NB4 (cell line): Measurements from ENCODE around the gene IL20RA.

Source experiments
- CTCF ChIP-seq: IDR thresholded peaks from one replicate; pipeline ENCODE4 v1.5.1; 2012; ENCODE audit warnings: low read depth, low read length
- POLR2A ChIP-seq: IDR thresholded peaks from 2 replicates; pipeline ENCODE4 v1.6.1; 2011; ENCODE audit warnings: mild to moderate bottlenecking; ENCODE audit not compliant: insufficient read length; ENCODE audit errors: extremely low read depth

GRCh38 chr6:137086031-137086430, 41.3 kb upstream of the IL20RA start:
- TF ChIP-seq CTCF (no peak), POLR2A (no peak)
